ENCODE results near the gene ARX. TPM values are rescaled to one million over a fixed set of nuclear protein-coding genes. Genes with fewer than 3 reads are reported as not detected.

ARX gene
- total RNA-seq, 1 experiment from 2014 or later = not detected

GRCh38 chrX:25005382-25006185, 10.2 kb downstream of the ARX start:
- no peaks in the 10 kb centered on the region for H3K79me2 ChIP-seq (ENCODE audit: low read length)
- no peaks in the 10 kb centered on the region for H3K27me3 ChIP-seq (ENCODE audit: low read length)
- H3K9me3 ChIP-seq (ENCODE audit: low read length) = no peaks in the 10 kb centered on the region
- no peaks in the 10 kb centered on the region for H4K20me1 ChIP-seq (ENCODE audit: insufficient read depth, low read depth, low read length)
- H2AFZ ChIP-seq (ENCODE audit: low read length) = no peak overlapping the region
- no peaks in the 10 kb centered on the region for H3K36me3 ChIP-seq (ENCODE audit: insufficient read depth, low read length)
- DNase-seq = no peak
- H3K4me3 ChIP-seq (ENCODE audit: low read length) = no peak overlapping the region
- no peaks in the 10 kb centered on the region for H3K4me1 ChIP-seq (ENCODE audit: low read length)
- H3K9ac ChIP-seq (ENCODE audit: low read length) = no peak overlapping the region
- no peak overlapping the region for H3K27ac ChIP-seq (ENCODE audit: low read length)
- H3K9me2 ChIP-seq (replicated peaks; ENCODE audit: insufficient read depth, low read length) = no peaks in the 10 kb centered on the region
- no peak overlapping the region for H3K4me2 ChIP-seq (ENCODE audit: low read depth, low read length, poor library complexity, severe bottlenecking)

GRCh38 chrX:25005034-25005381, 10.8 kb downstream of the ARX start:
- H3K36me3 ChIP-seq (ENCODE audit: insufficient read depth, low read length) = no peaks in the 10 kb centered on the region
- H3K4me1 ChIP-seq (ENCODE audit: low read length) = no peaks in the 10 kb centered on the region
- H2AFZ ChIP-seq (ENCODE audit: low read length) = no peak overlapping the region
- H3K9me2 ChIP-seq (replicated peaks; ENCODE audit: insufficient read depth, low read length) = no peaks in the 10 kb centered on the region
- no peak for DNase-seq
- no peaks in the 10 kb centered on the region for H3K79me2 ChIP-seq (ENCODE audit: low read length)
- H4K20me1 ChIP-seq (ENCODE audit: insufficient read depth, low read depth, low read length) = no peaks in the 10 kb centered on the region
- H3K27ac ChIP-seq (ENCODE audit: low read length) = no peak overlapping the region
- H3K27me3 ChIP-seq (ENCODE audit: low read length) = no peaks in the 10 kb centered on the region
- H3K9me3 ChIP-seq (ENCODE audit: low read length) = no peaks in the 10 kb centered on the region
- H3K9ac ChIP-seq (ENCODE audit: low read length) = no peak overlapping the region
- H3K4me2 ChIP-seq (ENCODE audit: low read depth, low read length, poor library complexity, severe bottlenecking) = no peak overlapping the region
- H3K4me3 ChIP-seq (ENCODE audit: low read length) = no peak overlapping the region

GRCh38 chrX:25004485-25005032, 11.2 kb downstream of the ARX start:
- Histone ChIP-seq H3K4me2 (ENCODE audit: low read depth, low read length, poor library complexity, severe bottlenecking) (no peak overlapping the region), H3K4me3 (ENCODE audit: low read length) (no peak overlapping the region), H4K20me1 (ENCODE audit: insufficient read depth, low read depth, low read length) (no peaks in the 10 kb centered on the region), H2AFZ (ENCODE audit: low read length) (no peak overlapping the region), H3K9me2 (replicated peaks; ENCODE audit: insufficient read depth, low read length) (no peaks in the 10 kb centered on the region), H3K79me2 (ENCODE audit: low read length) (no peaks in the 10 kb centered on the region), H3K27ac (ENCODE audit: low read length) (no peak overlapping the region), H3K27me3 (ENCODE audit: low read length) (no peaks in the 10 kb centered on the region), H3K4me1 (ENCODE audit: low read length) (no peaks in the 10 kb centered on the region), H3K36me3 (ENCODE audit: insufficient read depth, low read length) (no peaks in the 10 kb centered on the region), H3K9ac (ENCODE audit: low read length) (no peak overlapping the region), H3K9me3 (ENCODE audit: low read length) (no peaks in the 10 kb centered on the region)
- DNase-seq = no peak

- Histone ChIP-seq H3K9me2 (replicated peaks; ENCODE audit: insufficient read depth, low read length) (no peaks in the 10 kb centered on the region), H3K4me2 (ENCODE audit: low read depth, low read length, poor library complexity, severe bottlenecking) (no peak overlapping the region), H3K9me3 (ENCODE audit: low read length) (no peaks in the 10 kb centered on the region), H2AFZ (ENCODE audit: low read length) (no peak overlapping the region), H4K20me1 (ENCODE audit: insufficient read depth, low read depth, low read length) (no peaks in the 10 kb centered on the region), H3K36me3 (ENCODE audit: insufficient read depth, low read length) (no peaks in the 10 kb centered on the region), H3K27me3 (ENCODE audit: low read length) (no peaks in the 10 kb centered on the region), H3K27ac (ENCODE audit: low read length) (no peak overlapping the region), H3K79me2 (ENCODE audit: low read length) (no peaks in the 10 kb centered on the region), H3K4me3 (ENCODE audit: low read length) (no peak overlapping the region), H3K9ac (ENCODE audit: low read length) (no peak overlapping the region), H3K4me1 (ENCODE audit: low read length) (no peaks in the 10 kb centered on the region)
- DNase-seq = no peak
Observed at GRCh38 chrX:25004040-25004439, 11.7 kb downstream of the ARX start.

DNA sequence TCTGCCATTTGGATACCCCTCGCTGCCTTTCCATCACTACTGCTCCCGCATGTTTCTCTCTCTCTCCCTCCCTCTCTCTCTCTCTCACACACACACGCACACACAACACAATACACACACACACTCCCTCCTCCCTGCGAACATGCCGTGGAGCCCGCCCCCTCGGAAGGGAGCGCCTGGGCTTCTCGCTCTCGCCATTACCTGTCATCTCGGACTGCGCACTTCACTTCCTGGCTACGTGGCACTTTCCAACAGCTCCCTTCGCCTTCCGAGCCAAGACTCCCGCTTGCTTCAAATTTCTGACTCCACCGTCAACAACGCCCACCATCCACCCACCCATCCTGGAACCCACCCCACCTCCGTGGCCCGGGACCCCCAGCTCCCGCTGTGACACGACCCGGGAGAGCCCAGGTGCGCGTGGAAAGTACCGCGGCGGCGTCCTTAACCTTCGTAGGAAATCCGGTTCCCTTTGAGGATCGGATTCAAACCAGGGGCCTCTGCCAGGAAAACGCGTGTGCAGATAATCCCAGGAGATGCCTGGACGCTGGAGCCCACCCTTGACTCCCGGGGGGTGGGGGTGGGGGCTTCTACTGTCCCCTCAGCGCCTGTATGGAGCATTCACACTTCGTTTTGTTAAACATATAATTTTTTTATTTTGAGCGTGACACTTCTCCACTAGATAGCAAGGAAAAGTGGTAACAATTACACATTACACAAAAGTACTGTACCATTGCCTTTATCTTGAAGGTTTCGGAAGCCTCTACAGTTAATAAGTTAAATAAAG, 12.5 kb downstream of the ARX start:
- Histone ChIP-seq H3K4me1 (ENCODE audit: low read length) (no peaks in the 10 kb centered on the region), H3K27me3 (ENCODE audit: low read length) (no peaks in the 10 kb centered on the region), H3K27ac (ENCODE audit: low read length) (no peak overlapping the region), H4K20me1 (ENCODE audit: insufficient read depth, low read depth, low read length) (no peaks in the 10 kb centered on the region), H3K4me2 (ENCODE audit: low read depth, low read length, poor library complexity, severe bottlenecking) (no peak overlapping the region), H3K9me2 (replicated peaks; ENCODE audit: insufficient read depth, low read length) (no peaks in the 10 kb centered on the region), H3K79me2 (ENCODE audit: low read length) (no peaks in the 10 kb centered on the region), H3K9ac (ENCODE audit: low read length) (no peak overlapping the region), H2AFZ (ENCODE audit: low read length) (no peak overlapping the region), H3K36me3 (ENCODE audit: insufficient read depth, low read length) (no peaks in the 10 kb centered on the region), H3K4me3 (ENCODE audit: low read length) (no peak overlapping the region), H3K9me3 (ENCODE audit: low read length) (no peaks in the 10 kb centered on the region)
- no peak for DNase-seq

GRCh38 chrX:25002661-25003020, 13.1 kb downstream of the ARX start:
- H3K4me1 ChIP-seq (ENCODE audit: low read length) = no peaks in the 10 kb centered on the region
- no peak overlapping the region for H2AFZ ChIP-seq (ENCODE audit: low read length)
- H3K79me2 ChIP-seq (ENCODE audit: low read length) = no peaks in the 10 kb centered on the region
- no peak overlapping the region for H3K27ac ChIP-seq (ENCODE audit: low read length)
- no peak overlapping the region for H3K9ac ChIP-seq (ENCODE audit: low read length)
- H3K27me3 ChIP-seq (ENCODE audit: low read length) = no peaks in the 10 kb centered on the region
- H3K9me2 ChIP-seq (replicated peaks; ENCODE audit: insufficient read depth, low read length) = no peaks in the 10 kb centered on the region
- H3K9me3 ChIP-seq (ENCODE audit: low read length) = no peaks in the 10 kb centered on the region
- H3K4me2 ChIP-seq (ENCODE audit: low read depth, low read length, poor library complexity, severe bottlenecking) = no peak overlapping the region
- DNase-seq = no peak
- H3K36me3 ChIP-seq (ENCODE audit: insufficient read depth, low read length) = no peaks in the 10 kb centered on the region
- H3K4me3 ChIP-seq (ENCODE audit: low read length) = no peak overlapping the region
- H4K20me1 ChIP-seq (ENCODE audit: insufficient read depth, low read depth, low read length) = no peaks in the 10 kb centered on the region

- no peak for DNase-seq
Observed at GRCh38 chrX:25001808-25002660, 13.7 kb downstream of the ARX start.

GRCh38 chrX:24999511-24999910, 16.3 kb downstream of the ARX start:
- no peak for DNase-seq
- Histone ChIP-seq H3K4me1 (ENCODE audit: low read length) (no peaks in the 10 kb centered on the region), H3K27ac (ENCODE audit: low read length) (no peak overlapping the region), H3K79me2 (ENCODE audit: low read length) (no peaks in the 10 kb centered on the region), H3K4me2 (ENCODE audit: low read depth, low read length, poor library complexity, severe bottlenecking) (no peak overlapping the region), H2AFZ (ENCODE audit: low read length) (no peak overlapping the region), H3K27me3 (ENCODE audit: low read length) (no peaks in the 10 kb centered on the region), H3K9ac (ENCODE audit: low read length) (no peak overlapping the region), H4K20me1 (ENCODE audit: insufficient read depth, low read depth, low read length) (no peaks in the 10 kb centered on the region), H3K4me3 (ENCODE audit: low read length) (no peak overlapping the region), H3K36me3 (ENCODE audit: insufficient read depth, low read length) (no peaks in the 10 kb centered on the region), H3K9me3 (ENCODE audit: low read length) (no peaks in the 10 kb centered on the region), H3K9me2 (replicated peaks; ENCODE audit: insufficient read depth, low read length) (no peaks in the 10 kb centered on the region)

More at GRCh38 chrX:25001808-25002660, 13.7 kb downstream of the ARX start:
- Histone ChIP-seq H3K36me3 (ENCODE audit: insufficient read depth, low read length) (no peaks in the 10 kb centered on the region), H3K27ac (ENCODE audit: low read length) (no peak overlapping the region), H4K20me1 (ENCODE audit: insufficient read depth, low read depth, low read length) (no peaks in the 10 kb centered on the region), H2AFZ (ENCODE audit: low read length) (no peak overlapping the region), H3K79me2 (ENCODE audit: low read length) (no peaks in the 10 kb centered on the region), H3K27me3 (ENCODE audit: low read length) (no peaks in the 10 kb centered on the region), H3K9ac (ENCODE audit: low read length) (no peak overlapping the region), H3K4me1 (ENCODE audit: low read length) (no peaks in the 10 kb centered on the region), H3K9me3 (ENCODE audit: low read length) (no peaks in the 10 kb centered on the region), H3K9me2 (replicated peaks; ENCODE audit: insufficient read depth, low read length) (no peaks in the 10 kb centered on the region), H3K4me3 (ENCODE audit: low read length) (no peak overlapping the region), H3K4me2 (ENCODE audit: low read depth, low read length, poor library complexity, severe bottlenecking) (no peak overlapping the region)

Data from Karpas-422 (cell line).